SK-N-SH (cell line): ENCODE results near the gene ERRFI1. TPM values are rescaled to one million over a fixed set of nuclear protein-coding genes. Genes with fewer than 3 reads are reported as not detected.

ENCODE experiments used
- CTCF ChIA-PET: fragments of 300-600, 350-600 bp; formaldehyde crosslinking; extraction: SDS; loops from one replicate; lab custom pipeline; 2021; lab: Yijun Ruan, JAX
- POLR2A ChIA-PET: fragments of 350-600 bp; sonication (Branson Sonifier 250); formaldehyde crosslinking; extraction: SDS; loops from one replicate; lab custom pipeline; 2020; ENCODE audit warnings: antibody characterized with exemption, inconsistent platforms; lab: Yijun Ruan, JAX
- DNase-seq: peaks from one replicate; pipeline ENCODE4 v3.0.0; 2012
- H2AFZ ChIP-seq: fragments of 200-600 bp; sonication (generic); 2 replicates; pipeline ENCODE4 v1.8.1; 2016; ENCODE audit warnings: antibody characterized with exemption, mild to moderate bottlenecking, low read depth
- H3F3A ChIP-seq: fragments of 200-600 bp; sonication (generic); replicated peaks from 2 replicates; pipeline ENCODE3; 2016; ENCODE audit warnings: antibody characterized with exemption, mild to moderate bottlenecking; ENCODE audit not compliant: insufficient read depth
- H3K27ac ChIP-seq, 2 experiments: fragments of 200-500 bp in 1 of 2; fragments of 200-600 bp in 1 of 2; sonication (Bioruptor generic) in 1 of 2; sonication (generic), shearing (Covaris generic) in 1 of 2; 2 replicates each; pipeline versions ENCODE4 v1.5.1 to v1.6.1; 2014 to 2016; ENCODE audit warnings: low read depth in 2 of 2, inconsistent platforms in 1 of 2, low read length in 1 of 2, mild to moderate bottlenecking in 1 of 2, mixed read lengths in 1 of 2
- H3K27me3 ChIP-seq: fragments of 200-600 bp; sonication (generic), shearing (Covaris generic); 2 replicates; pipeline ENCODE4 v1.6.1; 2016; ENCODE audit warnings: mixed run types; ENCODE audit not compliant: insufficient read depth
- H3K36me3 ChIP-seq, 2 experiments: fragments of 200-500 bp in 1 of 2; fragments of 200-600 bp in 1 of 2; sonication (Bioruptor generic) in 1 of 2; sonication (generic) in 1 of 2; replicated peaks in 1 of 2; 2 replicates each; pipeline versions ENCODE3 to v1.5.1; 2014 to 2016; ENCODE audit warnings: low read length in 1 of 2, mild to moderate bottlenecking in 1 of 2; ENCODE audit not compliant: insufficient read depth in 2 of 2, control insufficient read depth in 1 of 2
- H3K4me1 ChIP-seq, 2 experiments: fragments of 200-500 bp in 1 of 2; fragments of 200-600 bp in 1 of 2; sonication (Bioruptor generic) in 1 of 2; sonication (generic), shearing (Covaris generic) in 1 of 2; 2 replicates each; pipeline versions ENCODE4 v1.5.1 to v1.6.1; 2014 to 2016; ENCODE audit warnings: low read depth in 1 of 2, low read length in 1 of 2, mixed run types in 1 of 2; ENCODE audit not compliant: insufficient read depth in 2 of 2, control insufficient read depth in 1 of 2
- H3K4me2 ChIP-seq: fragments of 200-600 bp; sonication (generic), shearing (Covaris generic); 2 replicates; pipeline ENCODE4 v1.6.1; 2017; ENCODE audit warnings: mixed run types
- H3K4me3 ChIP-seq, 2 experiments: fragments of 200-500 bp in 1 of 2; fragments of 200-600 bp in 1 of 2; sonication (Bioruptor generic) in 1 of 2; sonication (generic), shearing (Covaris generic) in 1 of 2; 2 replicates each; pipeline versions ENCODE4 v1.5.1 to v1.8.1; 2014 to 2016; ENCODE audit warnings: low read depth in 2 of 2, inconsistent platforms in 1 of 2, low read length in 1 of 2, mild to moderate bottlenecking in 1 of 2, mixed read lengths in 1 of 2, moderate library complexity in 1 of 2
- H3K79me2 ChIP-seq: fragments of 200-600 bp; sonication (generic); 2 replicates; pipeline ENCODE4 v1.8.1; 2017; ENCODE audit warnings: mild to moderate bottlenecking; ENCODE audit not compliant: insufficient read depth
- H3K9ac ChIP-seq: fragments of 200-600 bp; sonication (generic); 2 replicates; pipeline ENCODE4 v1.6.1; 2017; ENCODE audit warnings: mixed run types
- H3K9me2 ChIP-seq: fragments of 200-600 bp; sonication (generic); 2 replicates; pipeline ENCODE4 v1.6.1; 2017; ENCODE audit warnings: mixed run types
- H3K9me3 ChIP-seq: fragments of 200-600 bp; sonication (generic); 2 replicates; pipeline ENCODE4 v1.6.1; 2017; ENCODE audit warnings: mixed run types, mild to moderate bottlenecking, moderate library complexity
- H4K20me1 ChIP-seq: fragments of 200-600 bp; sonication (generic); 2 replicates; pipeline ENCODE4 v1.6.1; 2017; ENCODE audit warnings: mild to moderate bottlenecking, mixed run types; ENCODE audit not compliant: insufficient read depth
- CTCF ChIP-seq: fragments of 200-600 bp; sonication (generic); IDR thresholded peaks from 2 replicates; pipeline ENCODE4 v1.6.1; 2017; ENCODE audit warnings: antibody characterized with exemption, mild to moderate bottlenecking, moderate library complexity
- ELF1 ChIP-seq: IDR thresholded peaks from 2 replicates; pipeline ENCODE4 v1.4.0; 2012
- EZH2phosphoT487 ChIP-seq: fragments of 200-600 bp; sonication (generic); IDR thresholded peaks from 2 replicates; pipeline ENCODE4 v1.6.1; 2017; ENCODE audit warnings: low read depth, mixed run types, mild to moderate bottlenecking, antibody characterized with exemption, moderate library complexity, borderline replicate concordance
- FOSL2 ChIP-seq: IDR thresholded peaks from 2 replicates; pipeline ENCODE4 v1.4.0; 2012; ENCODE audit warnings: low read depth, mild to moderate bottlenecking, moderate library complexity, borderline replicate concordance
- FOXJ3 ChIP-seq: sonication (generic); formaldehyde crosslinking; IDR thresholded peaks from 2 replicates; pipeline ENCODE4 v1.5.1; 2020; ENCODE audit warnings: mild to moderate bottlenecking, missing genetic modification reagents
- GATA2 ChIP-seq: sonication (generic); formaldehyde crosslinking; IDR thresholded peaks from 2 replicates; pipeline ENCODE4 v1.5.0; 2020; ENCODE audit warnings: mild to moderate bottlenecking, missing genetic modification reagents
- JUND ChIP-seq: IDR thresholded peaks from 2 replicates; pipeline ENCODE4 v1.4.0; 2012
- MAX ChIP-seq: IDR thresholded peaks from 2 replicates; pipeline ENCODE4 v1.4.0; 2012; ENCODE audit warnings: low read depth
- MEF2A ChIP-seq: IDR thresholded peaks from 2 replicates; pipeline ENCODE4 v1.4.0; 2012; ENCODE audit warnings: low read depth, borderline replicate concordance
- MXI1 ChIP-seq: IDR thresholded peaks from 2 replicates; pipeline ENCODE4 v1.6.1; 2012; ENCODE audit warnings: mild to moderate bottlenecking, low read depth, low read length, improper control_type of control experiment
- NFIC ChIP-seq: IDR thresholded peaks from 2 replicates; pipeline ENCODE4 v1.4.0; 2012; ENCODE audit warnings: borderline replicate concordance
- POLR2AphosphoS5 ChIP-seq: IDR thresholded peaks from 2 replicates; pipeline ENCODE4 v1.6.1; 2012; ENCODE audit warnings: low read depth, low read length
- RAD21 ChIP-seq: IDR thresholded peaks from 2 replicates; pipeline ENCODE4 v1.6.1; 2012; ENCODE audit warnings: mild to moderate bottlenecking, low read length
- RCOR1 ChIP-seq: fragments of 150-350 bp; IDR thresholded peaks from 2 replicates; pipeline ENCODE4 v1.6.1; 2017; ENCODE audit warnings: antibody characterized with exemption, low read length
- REST ChIP-seq: IDR thresholded peaks from 2 replicates; pipeline ENCODE4 v1.6.1; 2012; ENCODE audit warnings: mild to moderate bottlenecking, low read depth, low read length, moderate library complexity
- RFX5 ChIP-seq: IDR thresholded peaks from 2 replicates; pipeline ENCODE4 v1.6.1; 2012; ENCODE audit warnings: mild to moderate bottlenecking, improper control_type of control experiment, low read length
- RXRA ChIP-seq: IDR thresholded peaks from 2 replicates; pipeline ENCODE4 v1.4.0; 2012; ENCODE audit warnings: low read depth, mild to moderate bottlenecking, borderline replicate concordance
- SIN3A ChIP-seq: IDR thresholded peaks from 2 replicates; pipeline ENCODE4 v1.6.1; 2012; ENCODE audit warnings: low read depth, mild to moderate bottlenecking, low read length, moderate library complexity, borderline replicate concordance
- TEAD4 ChIP-seq: IDR thresholded peaks from 2 replicates; pipeline ENCODE4 v1.4.0; 2012; ENCODE audit warnings: mild to moderate bottlenecking, borderline replicate concordance; ENCODE audit not compliant: insufficient read depth
- YY1 ChIP-seq: IDR thresholded peaks from 2 replicates; pipeline ENCODE4 v1.4.0; 2012; ENCODE audit warnings: low read depth, mild to moderate bottlenecking
- ZBTB33 ChIP-seq: IDR thresholded peaks from 2 replicates; pipeline ENCODE4 v1.4.0; 2012; ENCODE audit warnings: low read depth, borderline replicate concordance
- WGBS: methylation state at CpG from one replicate; pipeline ENCODE4 v1.1.6; 2017; ENCODE audit warnings: low lambda C conversion rate; 5-methylcytosine and 5-hydroxymethylcytosine counted together
- polyA plus RNA-seq, 3 experiments: library from polyadenylated mRNA; depleted of rRNA; stranded (reverse); fragments of >200 nt; gene quantifications; 2 replicates each; pipeline ENCODE4 v1.2.3, GENCODE V29; 2012

Gene ERRFI1
- polyA plus RNA-seq, 1 of the 3 experiments (the other 2 are of a cell fraction), result 65.6 TPM

- Histone ChIP-seq H3K9me3 (no peaks in the 10 kb centered on the region), H3K4me3 (no peak overlapping the region), H3K4me1 (no peaks in the 10 kb centered on the region), H4K20me1 (peaks cover 3% of the 10 kb centered on the region; the same call in 1 of the 2 replicates), H2AFZ (no peak overlapping the region), H3K36me3 (peaks cover 39 to 40% of the 10 kb centered on the region in 2 experiments), H3K9me2 (no peaks in the 10 kb centered on the region), H3K27ac (no peak overlapping the region), H3F3A (peaks cover 11% of the 10 kb centered on the region), H3K4me2 (no peak overlapping the region), H3K9ac (no peak overlapping the region), H3K27me3 (no peaks in the 10 kb centered on the region), H3K79me2 (peaks cover 32% of the 10 kb centered on the region)
- POLR2A ChIA-PET, result no interaction called here
- WGBS, result 100% methylated on average over 2 of the region's 2 CpGs
- CTCF ChIA-PET, result interaction anchor here (0.7 to 6.0 kb wide), 4 partner anchors 11 to 344 kb away, joined by 3 to 90 read pairs (median 52); partner anchors contain the start of gene SLC45A1
- TF ChIP-seq TEAD4 (no peak), RXRA (no peak), SIN3A (no peak), GATA2 (CRISPR knock-in tag) (no peak), RCOR1 (no peak), FOXJ3 (no peak), JUND (no peak), ZBTB33 (no peak), YY1 (no peak)
- no peak for DNase-seq
Measured at GRCh38 chr1:7973086-7973485, 53.0 kb downstream of the ERRFI1 start.

GRCh38 chr1:7972285-7972684 lies 53.8 kb downstream of the ERRFI1 start:
- no peak for DNase-seq
- Histone ChIP-seq H3K9ac (no peak overlapping the region), H3K27me3 (no peaks in the 10 kb centered on the region), H3K36me3 (peaks cover 39 to 41% of the 10 kb centered on the region in 2 experiments), H3K4me2 (no peak overlapping the region), H2AFZ (no peak overlapping the region), H4K20me1 (peaks cover 7% of the 10 kb centered on the region; the same call in 1 of the 2 replicates), H3K4me3 (no peak overlapping the region), H3F3A (peaks cover 11% of the 10 kb centered on the region), H3K79me2 (peaks cover 40% of the 10 kb centered on the region), H3K27ac (no peak overlapping the region), H3K9me2 (no peaks in the 10 kb centered on the region), H3K9me3 (no peaks in the 10 kb centered on the region), H3K4me1 (no peaks in the 10 kb centered on the region)
- CTCF ChIA-PET, result interaction anchor here (0.7 to 6.0 kb wide), 4 partner anchors 12 to 342 kb away, joined by 3 to 74 read pairs (median 16); no protein-coding TSS in a partner anchor
- 95% methylated on average over 5 of the region's 5 CpGs for WGBS
- POLR2A ChIA-PET, result no interaction called here
- no peak for TF ChIP-seq YY1
- no peak for TF ChIP-seq POLR2AphosphoS5
- no peak for TF ChIP-seq FOXJ3
- no peak for TF ChIP-seq REST
- no peak for TF ChIP-seq RXRA
- TF ChIP-seq RCOR1, result no peak
- no peak for TF ChIP-seq MAX
- no peak for TF ChIP-seq JUND
- no peak for TF ChIP-seq MXI1
- no peak for TF ChIP-seq ELF1
- TF ChIP-seq CTCF, result no peak
- TF ChIP-seq EZH2phosphoT487, result no peak
- TF ChIP-seq GATA2 (CRISPR knock-in tag), result no peak
- no peak for TF ChIP-seq RAD21
- no peak for TF ChIP-seq MEF2A
- no peak for TF ChIP-seq FOSL2
- TF ChIP-seq RFX5, result no peak
- no peak for TF ChIP-seq NFIC
